Measurements from ENCODE around the gene ZW10. TPM values are rescaled to one million over a fixed set of nuclear protein-coding genes. Genes with fewer than 3 reads are reported as not detected.
"Not testable (repeated sequence)": the region's sequence is repeated elsewhere in the genome, so short reads cannot be mapped to it uniquely, and the experiment has no call there.

Gene ZW10
- total RNA-seq, 4 donors from 2014 or later = 11.3 to 17.1 (median 15.2) TPM

- peaks cover 0 to 3% (median 0%) of the 10 kb centered on the region in 3 donors for H3K9me3 ChIP-seq
- no peak within 1 kb of the TSS for H3K27ac ChIP-seq
- H3K4me3 ChIP-seq = no peak within 1 kb of the TSS
- no peaks in the 10 kb centered on the region for H3K27me3 ChIP-seq
- intact Hi-C loops (cut with DNase I) = no loop called here
- no peak for DNase-seq
- 80 to 83% methylated on average over 4 to 5 of the region's 7 CpGs for WGBS, 2 donors
- no peaks in the 10 kb centered on the region for H3K36me3 ChIP-seq
- TF ChIP-seq CTCF (IDR thresholded peaks at IDR 0.05) = no peak
- H3K4me1 ChIP-seq = no peaks in the 10 kb centered on the region
Measured at GRCh38 chr11:113705871-113706655, 67.4 kb downstream of the ZW10 start, which contains the start of gene TMPRSS5. TSS of gene TMPRSS5 (minus strand) at chr11:113706308. CDS start at chr11:113706224, 84 bp downstream.

GRCh38 chr11:113703551-113703950, 69.9 kb downstream of the ZW10 start:
- DNase-seq; H3K4me1 ChIP-seq; intact Hi-C loops (cut with DNase I); H3K27ac ChIP-seq; H3K36me3 ChIP-seq; H3K4me3 ChIP-seq; H3K9me3 ChIP-seq; H3K27me3 ChIP-seq: not testable (repeated sequence)
- 36 to 100% methylated on average over 1 of the region's 1 CpG for WGBS, 2 donors

- intact Hi-C loops (cut with DNase I) = no loop called here
Measured at GRCh38 chr11:113701491-113701890, 72.0 kb downstream of the ZW10 start.

GRCh38 chr11:113698515-113698914, 75.0 kb downstream of the ZW10 start:
- Histone ChIP-seq H3K9me3 (no peaks in the 10 kb centered on the region), H3K4me3 (no peak overlapping the region), H3K27me3 (no peaks in the 10 kb centered on the region), H3K36me3 (peaks cover 0 to 8% (median 0%) of the 10 kb centered on the region in 3 donors), H3K4me1 (no peaks in the 10 kb centered on the region), H3K27ac (no peak overlapping the region)
- TF ChIP-seq CTCF (IDR thresholded peaks at IDR 0.05) (no peak), POLR2A (IDR thresholded peaks at IDR 0.05) (no peak)
- no peak for DNase-seq
- intact Hi-C loops (cut with DNase I) = no loop called here
- 83% methylated on average over 1 of the region's 3 CpGs; no CpG with 5 or more reads in 1 of the 2 donors for WGBS, 2 donors

More at GRCh38 chr11:113701491-113701890, 72.0 kb downstream of the ZW10 start:
- no peaks in the 10 kb centered on the region for H3K4me1 ChIP-seq
- DNase-seq = no peak
- H3K36me3 ChIP-seq = peaks cover 0 to 8% (median 0%) of the 10 kb centered on the region in 3 donors
- TF ChIP-seq POLR2A (IDR thresholded peaks at IDR 0.05) (no peak), CTCF (IDR thresholded peaks at IDR 0.05) (no peak)
- no peaks in the 10 kb centered on the region for H3K27me3 ChIP-seq
- no peak overlapping the region for H3K27ac ChIP-seq
- H3K9me3 ChIP-seq = no peaks in the 10 kb centered on the region
- 100% methylated on average over 1 of the region's 1 CpG for WGBS, 2 donors
- no peak overlapping the region for H3K4me3 ChIP-seq

GRCh38 chr11:113697756-113698407, 75.6 kb downstream of the ZW10 start:
- WGBS, 2 donors = 68 to 79% methylated on average over 6 to 7 of the region's 7 CpGs

More at GRCh38 chr11:113697756-113698407, 75.6 kb downstream of the ZW10 start:
- Histone ChIP-seq H3K27me3 (no peaks in the 10 kb centered on the region), H3K27ac (no peak overlapping the region), H3K36me3 (peaks cover 0 to 8% (median 0%) of the 10 kb centered on the region in 3 donors), H3K4me1 (no peaks in the 10 kb centered on the region), H3K9me3 (no peaks in the 10 kb centered on the region), H3K4me3 (no peak overlapping the region)
- intact Hi-C loops (cut with DNase I) = no loop called here
- DNase-seq = no peak
- no peak for TF ChIP-seq CTCF (IDR thresholded peaks at IDR 0.05)

All from esophagus squamous epithelium (tissue), 5 donors.